Prostate gland (tissue), 2 donors: ENCODE data around the gene CEACAM19. TPM values are rescaled to one million over a fixed set of nuclear protein-coding genes. Genes with fewer than 3 reads are reported as not detected.
"Not testable (repeated sequence)": the region's sequence is repeated elsewhere in the genome, so short reads cannot be mapped to it uniquely, and the experiment has no call there.

ENCODE experiments used
- DNase-seq: peaks from one replicate; pipeline ENCODE4 v3.0.0-alpha.2; 2019; ENCODE audit warnings: low spot score
- H3K27ac ChIP-seq, 2 donors: fragments of 200-600 bp; sonication (generic); 2 replicates each; pipeline ENCODE4 v1.5.1; 2017 to 2019
- H3K27me3 ChIP-seq: fragments of 200-600 bp; sonication (generic); replicated peaks from 2 replicates; pipeline ENCODE4 v1.5.1; 2019; ENCODE audit not compliant: insufficient read depth
- H3K36me3 ChIP-seq, 2 donors: fragments of 200-600 bp; sonication (generic); 1 replicate in 1 of 2; 2 replicates in 1 of 2; pipeline versions ENCODE4 v1.5.1 to v1.8.1; 2017 to 2019
- H3K4me1 ChIP-seq: fragments of 200-600 bp; sonication (generic); replicated peaks from 2 replicates; pipeline ENCODE4 v1.5.1; 2019
- H3K4me3 ChIP-seq, 2 donors: fragments of 200-600 bp; sonication (generic); 2 replicates each; pipeline ENCODE4 v1.5.1; 2017 to 2019
- H3K9me3 ChIP-seq: fragments of 200-600 bp; sonication (generic); 2 replicates; pipeline ENCODE4 v1.5.1; 2017
- CTCF ChIP-seq, 4 experiments: fragments of 200-600 bp in 2 of 4; fragments of 450-650 bp in 2 of 4; sonication (generic) in 2 of 4; IDR thresholded peaks; 1 replicate in 3 of 4; 2 replicates in 1 of 4; pipeline ENCODE4 v1.5.1; 2016 to 2019; ENCODE audit warnings: antibody characterized with exemption in 4 of 4, mild to moderate bottlenecking in 2 of 4, moderate library complexity in 2 of 4
- POLR2A ChIP-seq: fragments of 450-650 bp; IDR thresholded peaks from one replicate; pipeline ENCODE4 v1.6.1; 2016; ENCODE audit warnings: antibody characterized with exemption, mild to moderate bottlenecking
- POLR2AphosphoS5 ChIP-seq: sonication (generic); formaldehyde crosslinking; IDR thresholded peaks from one replicate; pipeline ENCODE4 v1.6.1; 2017; ENCODE audit warnings: antibody characterized with exemption
- WGBS: methylation state at CpG from one replicate; pipeline ENCODE4 v1.1.5; 2018; 5-methylcytosine and 5-hydroxymethylcytosine counted together
- intact Hi-C: fragments of 100-400 bp; cut with DNase I; formaldehyde crosslinking; loops from one replicate; pipeline ENCODE4 v1.14.2; 2022
- total RNA-seq, 2 donors: library from RNA; depleted of rRNA; stranded (reverse); fragments of >200 nt; gene quantifications; one replicate each; pipeline ENCODE4 v1.1.0, GENCODE V29; 2016

The CEACAM19 gene
- total RNA-seq, 2 donors from 2014 or later, result 3.6 to 8.1 TPM

DNA sequence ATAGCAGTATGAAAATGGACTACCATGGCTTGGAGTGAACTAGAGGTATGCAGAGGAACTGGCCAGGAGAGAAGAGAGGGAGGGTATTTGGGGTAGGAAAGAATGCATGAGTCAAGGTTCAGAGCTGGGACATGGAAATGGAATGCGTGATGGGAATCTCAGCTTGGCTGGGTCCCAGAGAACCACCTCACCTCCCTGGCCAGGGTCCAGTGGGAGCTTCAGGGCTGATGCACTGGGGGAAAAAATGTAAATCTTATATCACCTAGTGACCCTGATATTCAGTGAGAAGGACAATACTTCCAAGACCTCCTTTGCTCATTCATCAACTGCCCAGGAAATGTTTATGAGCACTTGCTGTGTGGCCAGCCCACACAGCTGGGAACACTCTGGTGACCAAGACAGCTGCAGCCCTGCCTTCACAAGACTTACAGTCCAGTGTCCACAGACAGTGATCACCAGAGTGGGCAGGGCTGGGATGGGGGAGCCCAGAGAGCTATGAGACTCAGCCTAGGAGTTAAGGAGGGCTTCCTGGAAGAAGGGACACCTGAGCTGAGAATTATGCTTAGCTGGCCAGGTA, 45.1 kb upstream of the CEACAM19 start:
- Histone ChIP-seq H3K27me3 (no peaks in the 10 kb centered on the region), H3K36me3 (no peaks in the 10 kb centered on the region), H3K4me3 (no peak overlapping the region), H3K9me3 (no peaks in the 10 kb centered on the region), H3K4me1 (no peaks in the 10 kb centered on the region), H3K27ac (no peak overlapping the region)
- intact Hi-C loops, result no loop called here
- no peak for DNase-seq
- WGBS, result 14% methylated on average over 1 of the region's 1 CpG
- no peak for TF ChIP-seq POLR2A
- TF ChIP-seq CTCF (IDR thresholded peaks at IDR 0.05), result no peak
- no peak for TF ChIP-seq POLR2AphosphoS5

GRCh38 chr19:44627631-44628030, 43.7 kb upstream of the CEACAM19 start:
- no peak for DNase-seq
- H3K4me1 ChIP-seq, result no peaks in the 10 kb centered on the region
- H3K9me3 ChIP-seq, result no peaks in the 10 kb centered on the region
- H3K27ac ChIP-seq, result no peak overlapping the region
- no peaks in the 10 kb centered on the region for H3K27me3 ChIP-seq
- TF ChIP-seq POLR2A, result no peak
- TF ChIP-seq CTCF (IDR thresholded peaks at IDR 0.05), result no peak
- TF ChIP-seq POLR2AphosphoS5, result no peak
- intact Hi-C loops, result no loop called here
- WGBS, result 94% methylated on average over 4 of the region's 4 CpGs
- H3K36me3 ChIP-seq, result no peaks in the 10 kb centered on the region
- no peak overlapping the region for H3K4me3 ChIP-seq

DNA sequence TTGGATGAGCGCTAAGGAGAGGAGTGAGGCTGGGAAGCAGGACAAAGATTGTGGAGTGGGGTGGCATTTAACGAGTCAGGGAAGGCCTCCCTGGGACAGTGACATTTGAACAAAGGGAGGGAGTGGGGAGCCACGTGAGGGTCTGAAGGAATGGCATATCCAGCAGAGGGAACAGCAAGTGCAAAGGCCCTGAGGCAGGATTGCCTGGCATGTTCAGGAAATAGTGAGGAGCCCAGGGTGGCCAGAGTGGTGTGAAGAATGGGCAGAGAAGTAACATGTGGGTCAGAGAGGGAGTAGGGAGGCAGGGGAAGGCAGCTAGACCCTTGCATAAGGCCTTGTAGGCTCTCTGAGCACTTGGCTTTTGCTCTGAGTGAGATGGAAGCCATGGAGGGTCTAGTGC, 42.5 kb upstream of the CEACAM19 start:
- Histone ChIP-seq H3K27ac (no peak overlapping the region), H3K9me3 (no peaks in the 10 kb centered on the region), H3K27me3 (no peaks in the 10 kb centered on the region), H3K4me3 (no peak overlapping the region), H3K36me3 (no peaks in the 10 kb centered on the region), H3K4me1 (no peaks in the 10 kb centered on the region)
- no peak for DNase-seq
- intact Hi-C loops, result no loop called here
- WGBS, result 79% methylated on average over 3 of the region's 3 CpGs
- TF ChIP-seq CTCF (IDR thresholded peaks at IDR 0.05), result no peak
- no peak for TF ChIP-seq POLR2AphosphoS5
- no peak for TF ChIP-seq POLR2A

- H3K36me3 ChIP-seq, H3K9me3 ChIP-seq, H3K27ac ChIP-seq, DNase-seq, H3K27me3 ChIP-seq, H3K4me3 ChIP-seq, H3K4me1 ChIP-seq, intact Hi-C loops: not testable (repeated sequence)
- WGBS, result 87% methylated on average over 8 of the region's 8 CpGs
Measured at GRCh38 chr19:44631611-44632010, 39.7 kb upstream of the CEACAM19 start.

DNA sequence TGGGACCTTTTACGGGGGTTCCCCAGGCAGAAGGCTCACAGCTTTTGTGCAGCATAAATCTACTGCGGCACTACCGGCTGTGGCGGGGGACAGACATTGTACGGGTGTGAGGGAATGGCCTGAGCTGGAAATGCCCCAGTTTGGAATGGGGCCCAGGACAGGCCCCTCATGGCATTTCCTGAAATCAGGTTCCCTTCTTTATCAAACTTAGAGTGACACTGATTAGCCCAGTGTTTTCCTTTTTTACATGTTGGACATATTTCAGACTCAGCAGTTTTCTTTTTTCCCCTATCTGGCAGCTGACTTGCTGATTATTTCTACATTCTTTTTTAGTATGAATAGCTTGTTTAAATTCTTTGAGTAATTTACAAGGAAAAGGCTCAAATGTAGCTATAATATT, 37.2 kb upstream of the CEACAM19 start:
- H3K27ac ChIP-seq, DNase-seq, H3K27me3 ChIP-seq, intact Hi-C loops, H3K4me1 ChIP-seq, H3K36me3 ChIP-seq, H3K9me3 ChIP-seq, H3K4me3 ChIP-seq: not testable (repeated sequence)
- WGBS, result 29% methylated on average over 5 of the region's 5 CpGs

DNA sequence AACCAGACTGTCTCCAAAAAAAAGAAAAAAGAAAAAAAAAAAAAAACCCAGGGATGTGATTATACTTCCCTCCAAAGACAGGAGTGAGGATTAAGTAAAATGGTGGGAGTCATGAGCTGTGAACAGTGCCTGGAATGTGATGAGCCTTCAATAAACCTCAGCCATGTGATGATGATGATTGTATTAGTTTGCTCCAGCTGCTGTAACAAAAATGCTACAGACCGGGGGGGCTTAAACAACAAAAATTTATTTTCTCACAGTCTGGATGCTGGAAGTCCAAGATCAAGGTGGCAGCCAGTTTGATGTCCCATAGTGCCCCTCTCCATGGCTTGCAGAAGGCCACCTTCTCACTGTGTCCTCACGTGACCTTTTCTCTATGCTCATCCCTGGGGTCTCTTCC, 36.5 kb upstream of the CEACAM19 start:
- no peaks in the 10 kb centered on the region for H3K27me3 ChIP-seq
- no peak overlapping the region for H3K4me3 ChIP-seq
- intact Hi-C loops, result no loop called here
- 93% methylated on average over 2 of the region's 2 CpGs for WGBS
- no peaks in the 10 kb centered on the region for H3K36me3 ChIP-seq
- H3K9me3 ChIP-seq, result no peaks in the 10 kb centered on the region
- DNase-seq, result no peak
- no peak overlapping the region for H3K27ac ChIP-seq
- no peak for TF ChIP-seq CTCF (IDR thresholded peaks at IDR 0.05)
- TF ChIP-seq POLR2AphosphoS5, result no peak
- no peak for TF ChIP-seq POLR2A
- no peaks in the 10 kb centered on the region for H3K4me1 ChIP-seq
